Esophagus (tissue), 2 donors: ENCODE results near the gene TOMM40. TPM values are rescaled to one million over a fixed set of nuclear protein-coding genes. Genes with fewer than 3 reads are reported as not detected.
A peak's percentile ranks its signal among the peaks of the same experiment; 100 is the strongest.
"Not testable (repeated sequence)": the region's sequence is repeated elsewhere in the genome, so short reads cannot be mapped to it uniquely, and the experiment has no call there.

ENCODE experiments used
- H3K27ac ChIP-seq, 2 donors: one replicate each; pipeline ENCODE4 v1.5.1; 2013; ENCODE audit warnings: low read depth in 2 of 2, mild to moderate bottlenecking in 2 of 2, inconsistent platforms in 1 of 2, low read length in 1 of 2, moderate library complexity in 1 of 2
- H3K27me3 ChIP-seq, 2 donors: one replicate each; pipeline ENCODE4 v1.6.1; 2013; ENCODE audit warnings: low read length in 2 of 2, control low read depth in 1 of 2, mild to moderate bottlenecking in 1 of 2; ENCODE audit not compliant: insufficient read depth in 2 of 2, control insufficient read depth in 1 of 2
- H3K36me3 ChIP-seq, 2 donors: one replicate each; pipeline ENCODE4 v1.6.1; 2013; ENCODE audit warnings: low read length in 1 of 2; ENCODE audit not compliant: control insufficient read depth in 2 of 2, insufficient read depth in 2 of 2
- H3K4me1 ChIP-seq, 2 donors: one replicate each; pipeline ENCODE4 v1.6.1; 2013; ENCODE audit warnings: low read length in 1 of 2; ENCODE audit not compliant: control insufficient read depth in 2 of 2, insufficient read depth in 2 of 2
- H3K4me3 ChIP-seq, 2 donors: one replicate each; pipeline ENCODE4 v1.5.1; 2013; ENCODE audit warnings: low read length in 2 of 2, mild to moderate bottlenecking in 2 of 2, low read depth in 1 of 2, moderate library complexity in 1 of 2
- H3K9me3 ChIP-seq, 2 donors: one replicate each; pipeline ENCODE4 v1.6.1; 2013; ENCODE audit warnings: mild to moderate bottlenecking in 2 of 2, low read depth in 1 of 2, low read length in 1 of 2, moderate library complexity in 1 of 2; ENCODE audit not compliant: control insufficient read depth in 2 of 2, insufficient read depth in 1 of 2
- WGBS, 2 donors: extraction: QIAGEN DNeasy Blood & Tissue Kit; methylation state at CpG; one replicate each; pipeline ENCODE4 v1.1.7; 2013; 5-methylcytosine and 5-hydroxymethylcytosine counted together
- polyA plus RNA-seq, 2 donors: library from polyadenylated mRNA; stranded (reverse); fragments of 200-250 nt; gene quantifications; one replicate each; pipeline ENCODE4 v1.2.3, GENCODE V29; 2013
- donor health status: healthy with polysubstance abuse.
- donor health status: Bipolar disorder and iron deficiency.

The TOMM40 gene
- polyA plus RNA-seq, 2 donors, result 46.0 to 60.8 TPM

DNA sequence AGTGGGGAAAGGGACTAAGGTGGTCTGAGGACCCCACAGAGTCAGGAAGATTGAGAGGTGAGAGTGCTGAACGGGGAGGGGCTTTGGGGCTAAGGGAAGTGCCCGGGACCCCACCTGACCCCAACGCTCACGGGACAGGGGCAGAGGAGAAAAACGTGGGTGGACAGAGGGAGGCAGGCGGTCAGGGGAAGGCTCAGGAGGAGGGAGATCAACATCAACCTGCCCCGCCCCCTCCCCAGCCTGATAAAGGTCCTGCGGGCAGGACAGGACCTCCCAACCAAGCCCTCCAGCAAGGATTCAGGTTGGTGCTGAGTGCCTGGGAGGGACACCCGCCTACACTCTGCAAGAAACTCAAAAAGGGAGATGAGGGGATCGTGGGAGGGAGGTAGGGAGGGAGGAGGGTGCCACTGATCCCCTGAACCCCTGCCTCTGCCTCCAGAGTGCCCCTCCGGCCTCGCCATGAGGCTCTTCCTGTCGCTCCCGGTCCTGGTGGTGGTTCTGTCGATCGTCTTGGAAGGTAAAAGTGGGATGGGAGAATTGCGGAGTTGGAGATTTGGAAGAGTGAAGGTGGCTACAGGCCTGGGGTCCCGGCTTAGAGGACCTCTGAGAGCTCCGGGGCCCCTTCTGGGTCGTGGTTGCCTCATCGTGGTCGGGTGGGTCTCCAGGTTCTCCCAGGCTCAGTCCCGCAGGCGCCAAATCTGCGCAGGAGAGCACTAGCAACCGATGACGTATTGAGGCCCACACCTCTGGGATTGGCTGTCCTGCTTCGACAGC lies 23.6 kb downstream of the TOMM40 start, which contains the start of gene APOC1:
TSS of gene APOC1 (plus strand) at position 176 of the 774 bp plus-strand sequence. CDS start at position 460, 284 bp downstream.
- peak within 1 kb of the TSS; percentile 37 to 38 for H3K4me3 ChIP-seq
- not testable (repeated sequence) for H3K4me1 ChIP-seq, H3K27ac ChIP-seq, H3K27me3 ChIP-seq, H3K9me3 ChIP-seq, H3K36me3 ChIP-seq
- WGBS, 2 donors, result 8 to 9% methylated on average over 25 to 28 of the region's 28 CpGs

DNA sequence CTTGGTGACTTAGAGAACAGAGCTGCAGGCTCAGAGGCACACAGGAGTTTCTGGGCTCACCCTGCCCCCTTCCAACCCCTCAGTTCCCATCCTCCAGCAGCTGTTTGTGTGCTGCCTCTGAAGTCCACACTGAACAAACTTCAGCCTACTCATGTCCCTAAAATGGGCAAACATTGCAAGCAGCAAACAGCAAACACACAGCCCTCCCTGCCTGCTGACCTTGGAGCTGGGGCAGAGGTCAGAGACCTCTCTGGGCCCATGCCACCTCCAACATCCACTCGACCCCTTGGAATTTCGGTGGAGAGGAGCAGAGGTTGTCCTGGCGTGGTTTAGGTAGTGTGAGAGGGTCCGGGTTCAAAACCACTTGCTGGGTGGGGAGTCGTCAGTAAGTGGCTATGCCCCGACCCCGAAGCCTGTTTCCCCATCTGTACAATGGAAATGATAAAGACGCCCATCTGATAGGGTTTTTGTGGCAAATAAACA lies 33.2 kb downstream of the TOMM40 start:
- H3K27ac ChIP-seq, result peak overlapping the region in 1 of 2 donors; percentile 9
- H3K36me3 ChIP-seq, result no peaks in the 10 kb centered on the region
- H3K4me1 ChIP-seq, result peaks cover 0 to 3% of the 10 kb centered on the region in 2 donors
- H3K9me3 ChIP-seq, result no peaks in the 10 kb centered on the region
- WGBS, 2 donors, result 71 to 77% methylated on average over 8 of the region's 8 CpGs
- H3K4me3 ChIP-seq, result no peak overlapping the region
- no peaks in the 10 kb centered on the region for H3K27me3 ChIP-seq

DNA sequence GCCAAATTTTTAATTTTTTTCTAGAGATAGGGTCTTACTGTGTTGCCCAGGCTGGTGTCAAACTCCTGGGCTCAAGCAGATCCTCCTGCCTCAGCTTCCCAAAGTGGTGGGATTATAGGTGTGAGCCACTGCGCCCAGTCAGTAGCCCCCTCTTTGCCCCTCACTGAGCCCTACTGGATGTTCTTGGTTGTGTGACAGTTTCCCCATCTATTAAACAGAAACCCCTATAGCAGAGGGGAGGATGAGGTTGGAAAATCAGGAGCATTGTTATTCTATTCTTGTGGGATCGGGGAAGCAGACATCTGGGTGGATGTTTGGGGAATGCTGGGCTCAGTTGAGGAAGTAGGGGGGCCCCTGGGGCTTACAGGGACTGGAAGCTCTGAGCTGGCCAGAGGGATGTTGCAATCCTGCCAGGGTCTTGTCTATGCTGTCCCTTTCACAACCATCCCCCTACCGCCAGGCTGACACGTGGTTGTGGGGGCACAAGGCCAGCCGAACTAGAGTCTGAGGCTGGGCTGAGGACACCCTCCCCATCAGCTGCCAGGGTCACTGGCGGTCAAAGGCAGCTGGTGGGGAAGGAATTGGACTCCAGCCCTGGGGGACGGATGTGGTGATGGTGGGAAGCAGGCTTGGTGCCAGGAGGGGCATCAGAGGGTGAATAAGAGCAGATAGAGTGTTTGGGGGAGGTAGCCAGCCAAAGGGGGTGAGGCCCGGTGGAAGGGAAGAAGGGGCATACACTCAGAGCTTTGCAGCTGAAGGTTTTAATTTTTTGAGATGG lies 34.2 kb downstream of the TOMM40 start:
- H3K4me3 ChIP-seq, result no peak overlapping the region
- no peak overlapping the region for H3K27ac ChIP-seq
- H3K4me1 ChIP-seq, result peaks cover 0 to 3% of the 10 kb centered on the region in 2 donors
- no peaks in the 10 kb centered on the region for H3K36me3 ChIP-seq
- WGBS, 2 donors, result 48 to 60% methylated on average over 8 of the region's 8 CpGs
- no peaks in the 10 kb centered on the region for H3K27me3 ChIP-seq
- no peaks in the 10 kb centered on the region for H3K9me3 ChIP-seq

DNA sequence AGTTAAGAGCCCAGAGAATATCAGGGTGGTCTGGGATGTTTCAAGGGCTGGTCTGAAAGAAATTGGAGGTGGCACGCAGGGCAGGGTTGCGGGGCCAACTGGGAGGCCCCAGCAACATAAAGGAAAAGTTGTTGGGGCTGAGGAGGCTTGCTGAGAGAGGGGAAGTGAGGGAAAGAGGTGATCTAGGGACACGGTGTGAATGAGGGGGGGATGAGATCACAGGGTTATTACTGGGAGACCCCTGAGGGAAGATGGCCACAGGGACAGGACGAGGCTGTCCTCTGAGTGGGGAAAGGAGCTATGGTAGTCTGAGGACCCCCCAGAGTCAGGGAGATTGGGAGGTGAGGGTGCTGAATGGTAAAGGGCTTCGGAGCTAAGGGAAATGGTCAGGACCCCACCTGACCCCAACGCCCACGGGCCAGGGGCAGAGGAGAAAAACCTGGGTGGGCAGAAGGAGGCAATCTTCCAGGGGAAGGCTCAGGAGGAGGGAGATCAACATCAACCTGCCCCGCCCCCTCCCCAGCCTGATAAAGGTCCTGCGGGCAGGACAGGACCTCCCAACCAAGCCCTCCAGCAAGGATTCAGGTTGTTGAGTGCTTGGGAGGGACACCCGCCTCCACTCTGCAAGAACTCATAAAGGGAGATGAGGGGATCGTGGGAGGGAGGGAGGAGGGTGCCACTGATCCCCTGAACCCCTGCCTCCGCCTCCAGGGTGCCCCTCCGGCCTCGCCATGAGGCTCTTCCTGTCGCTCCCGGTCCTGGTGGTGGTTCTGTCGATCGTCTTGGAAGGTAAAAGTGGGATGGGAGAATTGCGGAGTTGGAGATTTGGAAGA lies 35.4 kb downstream of the TOMM40 start:
- 41 to 52% methylated on average over 15 to 18 of the region's 19 CpGs for WGBS, 2 donors
- not testable (repeated sequence) for H3K4me3 ChIP-seq, H3K36me3 ChIP-seq, H3K27ac ChIP-seq, H3K4me1 ChIP-seq, H3K9me3 ChIP-seq, H3K27me3 ChIP-seq

DNA sequence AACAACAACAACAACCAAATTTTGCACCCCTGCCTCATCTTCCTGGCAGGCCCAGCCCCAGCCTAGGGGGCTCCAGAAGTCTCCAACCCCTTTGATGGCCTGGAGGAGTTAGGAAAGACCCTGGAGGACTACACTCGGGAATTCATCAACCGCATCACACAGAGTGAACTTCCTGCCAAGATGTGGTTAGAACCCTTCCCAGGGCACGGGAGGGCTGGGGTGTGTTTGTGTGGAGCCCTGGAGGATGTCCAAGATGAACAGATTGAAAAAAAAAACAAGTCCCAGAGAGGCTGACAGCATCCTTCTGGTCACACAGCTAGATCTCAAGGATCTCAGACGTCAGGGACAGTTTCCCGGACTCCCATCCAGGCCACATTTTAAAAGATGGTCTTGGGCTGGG lies 36.7 kb downstream of the TOMM40 start:
- no peaks in the 10 kb centered on the region for H3K36me3 ChIP-seq
- H3K27me3 ChIP-seq, result no peaks in the 10 kb centered on the region
- H3K27ac ChIP-seq, result no peak overlapping the region
- peaks cover 0 to 3% of the 10 kb centered on the region in 2 donors for H3K4me1 ChIP-seq
- no peaks in the 10 kb centered on the region for H3K9me3 ChIP-seq
- WGBS, 2 donors, result 36 to 38% methylated on average over 5 of the region's 5 CpGs
- no peak overlapping the region for H3K4me3 ChIP-seq

DNA sequence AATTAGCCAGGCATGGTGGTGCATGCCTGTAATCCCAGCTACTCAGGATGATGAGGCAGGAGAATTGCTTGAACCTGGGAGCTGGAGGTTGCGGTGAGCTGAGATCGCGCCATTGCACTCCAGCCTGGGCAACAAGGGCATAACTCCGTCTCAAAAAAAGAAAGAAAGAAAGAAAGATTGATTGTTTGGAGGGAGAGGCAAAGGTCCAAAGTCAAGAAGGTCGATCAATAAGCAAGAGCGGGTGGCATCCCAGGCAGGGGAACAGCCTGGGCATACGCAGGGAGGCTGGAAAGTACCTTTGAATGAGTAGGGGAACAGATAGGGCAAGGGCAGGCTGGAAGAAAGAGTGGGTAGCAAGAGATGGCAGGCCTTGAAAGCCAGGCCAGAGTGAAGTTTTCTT lies 39.0 kb downstream of the TOMM40 start:
- 71 to 84% methylated on average over 7 of the region's 7 CpGs for WGBS, 2 donors
- Histone ChIP-seq H3K27me3 (no peaks in the 10 kb centered on the region), H3K9me3 (no peaks in the 10 kb centered on the region)

DNA sequence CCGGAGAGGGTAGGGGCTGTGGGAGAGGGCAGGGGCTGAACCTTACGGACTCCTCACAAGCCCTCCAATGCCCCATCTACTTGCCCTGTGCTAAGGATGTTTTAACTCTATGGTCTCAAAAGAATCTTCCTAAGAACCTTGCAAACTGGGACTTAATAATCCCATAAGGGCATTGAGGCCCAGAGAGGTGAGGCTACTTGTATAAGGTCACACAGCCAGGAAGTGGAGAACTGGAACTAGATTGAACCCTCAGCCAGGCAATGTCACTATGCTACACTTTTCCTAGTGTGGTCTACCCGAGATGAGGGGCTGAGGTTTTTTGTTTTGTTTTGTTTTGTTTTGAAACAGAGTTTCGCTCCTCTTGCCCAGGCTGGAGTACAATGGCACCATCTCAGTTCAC lies 40.5 kb downstream of the TOMM40 start:
- Histone ChIP-seq H3K9me3 (no peaks in the 10 kb centered on the region), H3K27me3 (no peaks in the 10 kb centered on the region), H3K4me1 (no peaks in the 10 kb centered on the region), H3K4me3 (no peak overlapping the region), H3K36me3 (no peaks in the 10 kb centered on the region), H3K27ac (no peak overlapping the region)
- 90% methylated on average over 4 of the region's 4 CpGs for WGBS, 2 donors

More for the DNA sequence above, 39.0 kb downstream of the TOMM40 start:
- H3K27ac ChIP-seq, result no peak overlapping the region
- H3K4me1 ChIP-seq, result no peaks in the 10 kb centered on the region
- H3K36me3 ChIP-seq, result no peaks in the 10 kb centered on the region
- no peak overlapping the region for H3K4me3 ChIP-seq

DNA sequence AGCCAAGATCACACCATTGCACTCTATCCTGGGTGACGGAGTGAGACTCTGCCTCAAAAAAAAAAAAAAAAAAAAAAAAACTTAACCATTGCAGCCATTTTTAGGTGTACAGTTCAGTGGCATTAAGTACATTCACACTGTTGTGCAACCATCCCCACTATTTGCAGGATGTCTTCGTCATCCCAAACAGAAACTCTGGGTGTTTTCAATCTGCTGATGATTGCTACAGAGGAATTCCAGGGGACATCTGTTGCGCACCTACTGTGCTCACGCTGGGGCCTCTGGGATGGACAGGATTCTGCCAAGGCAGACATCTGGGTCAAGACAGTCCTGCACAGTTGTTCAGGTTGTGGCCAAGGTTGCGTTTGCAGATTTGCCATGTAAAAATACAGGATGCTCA lies 48.6 kb downstream of the TOMM40 start:
- WGBS, 2 donors, result 82 to 88% methylated on average over 4 to 5 of the region's 5 CpGs
- no peaks in the 10 kb centered on the region for H3K27me3 ChIP-seq
- no peaks in the 10 kb centered on the region for H3K9me3 ChIP-seq
- H3K36me3 ChIP-seq, result no peaks in the 10 kb centered on the region
- H3K27ac ChIP-seq, result no peak overlapping the region
- H3K4me3 ChIP-seq, result no peak overlapping the region
- no peaks in the 10 kb centered on the region for H3K4me1 ChIP-seq

DNA sequence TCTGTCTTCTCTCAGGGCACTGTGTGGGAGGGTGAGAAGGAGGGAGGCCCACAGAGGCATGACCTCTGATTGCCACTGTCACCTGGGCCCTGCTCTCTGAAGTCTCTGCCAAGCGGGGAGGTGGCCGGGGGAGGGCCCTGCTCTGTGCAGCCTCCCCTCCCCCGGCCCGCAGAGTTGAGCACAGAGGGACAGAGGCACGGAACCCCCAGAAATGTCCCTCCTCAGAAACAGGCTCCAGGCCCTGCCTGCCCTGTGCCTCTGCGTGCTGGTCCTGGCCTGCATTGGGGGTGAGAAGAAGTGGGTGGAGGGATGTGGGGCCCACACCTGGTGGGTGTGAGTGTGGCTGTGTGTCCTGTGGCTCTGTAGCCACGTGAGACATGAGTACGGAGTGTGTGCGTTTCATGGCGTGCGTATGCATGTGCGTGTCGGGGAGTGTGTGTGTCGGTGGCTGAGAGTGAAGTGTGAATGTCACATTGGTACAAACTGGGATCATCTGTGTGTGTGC lies 51.1 kb downstream of the TOMM40 start, which contains the start of gene APOC4:
TSS of gene APOC4 (plus strand) at position 171 of the 505 bp plus-strand sequence. CDS start at position 212, 41 bp downstream.
- Histone ChIP-seq H3K27ac (no peak within 1 kb of the TSS), H3K36me3 (no peaks in the 10 kb centered on the region), H3K4me3 (no peak within 1 kb of the TSS), H3K27me3 (no peaks in the 10 kb centered on the region), H3K4me1 (no peaks in the 10 kb centered on the region), H3K9me3 (no peaks in the 10 kb centered on the region)
- WGBS, 2 donors, result 89% methylated on average over 13 to 14 of the region's 14 CpGs
